AG04449 (cell line): Measurements from ENCODE around the gene ANO6.
"Not testable (repeated sequence)": the region's sequence is repeated elsewhere in the genome, so short reads cannot be mapped to it uniquely, and the experiment has no call there.

Experiments used
- CTCF ChIA-PET: fragments of 350-600 bp; formaldehyde crosslinking; extraction: SDS; loops from one replicate; lab custom pipeline; 2021; ENCODE audit warnings: antibody characterized with exemption; lab: Yijun Ruan, JAX
- POLR2A ChIA-PET: fragments of 400-600, 350-600 bp; formaldehyde crosslinking; extraction: SDS; loops from one replicate; lab custom pipeline; 2020; ENCODE audit warnings: antibody characterized with exemption, inconsistent platforms; lab: Yijun Ruan, JAX
- DNase-seq: peaks from one replicate; pipeline ENCODE4 v3.0.0-alpha.2; 2010; ENCODE audit warnings: low read depth, low spot score
- H3K4me3 ChIP-seq: 2 replicates; pipeline ENCODE4 v1.5.1; 2011; ENCODE audit warnings: low read depth, mild to moderate bottlenecking, control low read depth, low read length
- TF ChIP-seq, protein P1 (sequence below): IDR thresholded peaks from one replicate; pipeline ENCODE4 v1.5.1; 2011; ENCODE audit warnings: mild to moderate bottlenecking, moderate library complexity, low read length, control low read depth, inconsistent platforms; ENCODE audit not compliant: insufficient read depth; ENCODE audit errors: missing control alignments

ANO6 gene, protein sequence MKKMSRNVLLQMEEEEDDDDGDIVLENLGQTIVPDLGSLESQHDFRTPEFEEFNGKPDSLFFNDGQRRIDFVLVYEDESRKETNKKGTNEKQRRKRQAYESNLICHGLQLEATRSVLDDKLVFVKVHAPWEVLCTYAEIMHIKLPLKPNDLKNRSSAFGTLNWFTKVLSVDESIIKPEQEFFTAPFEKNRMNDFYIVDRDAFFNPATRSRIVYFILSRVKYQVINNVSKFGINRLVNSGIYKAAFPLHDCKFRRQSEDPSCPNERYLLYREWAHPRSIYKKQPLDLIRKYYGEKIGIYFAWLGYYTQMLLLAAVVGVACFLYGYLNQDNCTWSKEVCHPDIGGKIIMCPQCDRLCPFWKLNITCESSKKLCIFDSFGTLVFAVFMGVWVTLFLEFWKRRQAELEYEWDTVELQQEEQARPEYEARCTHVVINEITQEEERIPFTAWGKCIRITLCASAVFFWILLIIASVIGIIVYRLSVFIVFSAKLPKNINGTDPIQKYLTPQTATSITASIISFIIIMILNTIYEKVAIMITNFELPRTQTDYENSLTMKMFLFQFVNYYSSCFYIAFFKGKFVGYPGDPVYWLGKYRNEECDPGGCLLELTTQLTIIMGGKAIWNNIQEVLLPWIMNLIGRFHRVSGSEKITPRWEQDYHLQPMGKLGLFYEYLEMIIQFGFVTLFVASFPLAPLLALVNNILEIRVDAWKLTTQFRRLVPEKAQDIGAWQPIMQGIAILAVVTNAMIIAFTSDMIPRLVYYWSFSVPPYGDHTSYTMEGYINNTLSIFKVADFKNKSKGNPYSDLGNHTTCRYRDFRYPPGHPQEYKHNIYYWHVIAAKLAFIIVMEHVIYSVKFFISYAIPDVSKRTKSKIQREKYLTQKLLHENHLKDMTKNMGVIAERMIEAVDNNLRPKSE

DNA sequence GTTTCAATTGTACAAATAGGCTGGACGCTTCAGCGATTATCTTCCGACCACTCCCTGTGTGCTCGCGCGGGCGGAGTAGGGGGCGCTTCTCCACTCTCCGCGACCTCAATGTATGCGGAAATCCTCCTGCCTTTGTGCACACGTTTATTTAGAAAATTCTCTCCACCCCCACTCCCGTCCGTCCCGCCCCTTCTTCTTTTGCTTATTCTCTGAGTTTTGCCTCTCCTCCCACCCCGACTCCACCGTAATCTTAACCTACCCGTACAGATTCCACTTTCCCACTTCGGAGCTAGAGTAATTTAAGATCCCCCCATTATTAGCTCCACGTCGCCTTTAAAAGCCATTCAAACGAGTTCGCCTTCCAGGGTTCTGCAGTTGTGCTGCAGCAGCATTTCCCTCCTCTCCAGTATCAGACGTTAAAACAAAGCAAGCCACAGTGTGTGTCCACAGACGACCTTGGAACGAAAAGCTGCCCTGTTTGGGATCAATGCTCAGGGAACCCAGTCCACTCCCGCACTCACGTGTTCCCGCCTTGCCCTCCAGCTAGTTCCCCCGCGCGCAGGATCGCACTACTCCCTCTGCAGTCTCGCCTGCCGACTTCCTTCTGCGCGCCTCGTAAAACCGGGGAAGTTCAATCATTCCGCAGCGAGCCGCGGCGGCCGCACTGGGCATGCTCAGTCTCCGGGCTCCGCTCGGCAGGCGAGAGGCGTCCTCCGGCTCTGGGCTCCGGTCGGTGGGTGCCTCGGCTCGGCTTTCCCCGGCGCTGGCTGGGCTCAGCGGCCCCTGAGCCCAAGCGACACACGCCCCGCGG, at the start of gene ANO6:
Gene ANO6, plus strand, starts transcription at position 677 of the 811 bp plus-strand sequence. CDS start 227 bp downstream, outside the sequence.
- ChIA-PET POLR2A (interaction anchor here (0.7 to 1.6 kb wide), 7 partner anchors 9 to 513 kb away, joined by 3 to 7 read pairs (median 3); no protein-coding TSS in a partner anchor), CTCF (interaction anchor here (0.5 to 4.8 kb wide), 29 partner anchors 9 to 1392 kb away, joined by 3 to 38 read pairs (median 3); no protein-coding TSS in a partner anchor)
- TF ChIP-seq, protein P1, sequence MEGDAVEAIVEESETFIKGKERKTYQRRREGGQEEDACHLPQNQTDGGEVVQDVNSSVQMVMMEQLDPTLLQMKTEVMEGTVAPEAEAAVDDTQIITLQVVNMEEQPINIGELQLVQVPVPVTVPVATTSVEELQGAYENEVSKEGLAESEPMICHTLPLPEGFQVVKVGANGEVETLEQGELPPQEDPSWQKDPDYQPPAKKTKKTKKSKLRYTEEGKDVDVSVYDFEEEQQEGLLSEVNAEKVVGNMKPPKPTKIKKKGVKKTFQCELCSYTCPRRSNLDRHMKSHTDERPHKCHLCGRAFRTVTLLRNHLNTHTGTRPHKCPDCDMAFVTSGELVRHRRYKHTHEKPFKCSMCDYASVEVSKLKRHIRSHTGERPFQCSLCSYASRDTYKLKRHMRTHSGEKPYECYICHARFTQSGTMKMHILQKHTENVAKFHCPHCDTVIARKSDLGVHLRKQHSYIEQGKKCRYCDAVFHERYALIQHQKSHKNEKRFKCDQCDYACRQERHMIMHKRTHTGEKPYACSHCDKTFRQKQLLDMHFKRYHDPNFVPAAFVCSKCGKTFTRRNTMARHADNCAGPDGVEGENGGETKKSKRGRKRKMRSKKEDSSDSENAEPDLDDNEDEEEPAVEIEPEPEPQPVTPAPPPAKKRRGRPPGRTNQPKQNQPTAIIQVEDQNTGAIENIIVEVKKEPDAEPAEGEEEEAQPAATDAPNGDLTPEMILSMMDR = peak; percentile 61
- no peak for DNase-seq
- H3K4me3 ChIP-seq = peak within 1 kb of the TSS; percentile 85

DNA sequence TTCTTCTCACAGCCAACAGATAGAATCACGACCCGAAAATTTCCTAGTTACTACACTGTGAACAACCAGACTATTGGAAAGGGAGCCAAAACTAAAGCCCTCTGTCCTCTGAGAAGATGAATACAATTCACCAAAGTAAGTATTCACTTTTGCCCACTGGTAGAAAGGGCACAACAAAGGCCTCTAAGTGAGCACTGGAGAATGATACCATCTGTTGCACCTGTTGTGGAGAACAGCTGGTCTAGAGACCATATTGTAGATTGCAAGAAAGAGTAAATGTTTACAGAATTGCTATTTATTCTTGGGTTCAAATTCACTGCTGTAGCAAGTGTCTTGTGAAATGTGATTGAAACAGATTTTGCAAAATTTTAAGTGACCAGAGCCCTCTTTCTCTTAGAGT, 46.9 kb upstream of the ANO6 start:
- TF ChIP-seq, protein P1 = no peak
- H3K4me3 ChIP-seq = no peak overlapping the region
- DNase-seq = no peak
- POLR2A ChIA-PET = no interaction called here
- CTCF ChIA-PET = interaction anchor here (0.8 to 2.1 kb wide), 2 partner anchors 8 to 220 kb away, joined by 3 to 9 read pairs; no protein-coding TSS in a partner anchor

DNA sequence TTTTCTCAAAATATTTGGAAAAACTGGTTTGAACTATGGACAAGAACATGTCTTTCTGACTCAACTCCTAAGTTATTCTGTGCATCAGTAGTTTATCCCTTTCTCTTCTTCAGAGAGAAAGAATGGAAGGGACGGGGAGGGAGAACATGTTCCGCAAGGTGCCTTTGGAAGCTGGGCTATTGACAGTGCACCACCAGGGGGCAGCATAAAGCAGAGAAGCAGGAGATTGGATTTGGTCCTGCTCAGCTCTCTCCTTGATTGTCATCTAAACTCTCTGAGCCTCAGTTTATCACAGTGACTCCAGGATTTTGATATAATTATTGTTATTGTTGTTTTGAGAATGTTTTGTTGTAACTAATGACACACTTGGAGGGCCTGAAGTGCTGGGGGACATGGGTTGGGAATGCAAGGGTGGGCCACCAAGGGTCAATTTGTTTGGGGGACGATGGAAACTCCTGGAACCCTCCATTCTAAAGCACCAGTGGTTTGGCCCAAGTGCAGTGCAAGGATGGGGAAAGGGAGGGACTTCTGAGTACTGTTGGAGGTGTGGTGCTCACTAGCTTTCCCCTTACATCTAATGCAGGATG, 45.3 kb upstream of the ANO6 start:
- ChIA-PET POLR2A (no interaction called here), CTCF (interaction anchor here (0.7 to 4.9 kb wide), 27 partner anchors 8 to 557 kb away, joined by 3 to 50 read pairs (median 4); partner anchors contain the start of gene ANO6)
- TF ChIP-seq, protein P1 = peak; percentile 87
- peak; percentile 10 for DNase-seq
- H3K4me3 ChIP-seq = no peak overlapping the region

DNA sequence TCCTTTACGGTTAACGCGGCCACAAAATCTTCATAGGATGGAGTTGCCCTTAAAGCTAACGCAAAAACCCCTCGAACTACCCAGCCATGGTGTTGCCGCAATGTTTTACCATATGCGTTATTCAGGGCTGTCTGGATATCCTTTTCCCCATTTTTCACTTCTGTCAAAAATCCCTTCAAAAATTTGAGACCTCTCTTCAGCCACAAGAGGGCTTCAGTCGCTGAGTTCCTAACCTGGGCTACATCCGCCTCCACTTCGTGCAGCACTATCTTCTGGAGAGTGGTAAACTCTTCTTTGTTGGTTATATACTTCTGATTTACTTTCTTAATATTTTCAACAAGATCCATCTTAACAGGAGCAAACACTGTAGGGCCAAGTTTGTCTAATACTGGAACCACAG, 42.6 kb upstream of the ANO6 start:
- DNase-seq, H3K4me3 ChIP-seq, POLR2A ChIA-PET: not testable (repeated sequence)
- CTCF ChIA-PET = interaction anchor here (1.0 to 4.9 kb wide), 4 partner anchors 120 to 573 kb away, joined by 3 to 50 read pairs (median 4); no protein-coding TSS in a partner anchor

DNA sequence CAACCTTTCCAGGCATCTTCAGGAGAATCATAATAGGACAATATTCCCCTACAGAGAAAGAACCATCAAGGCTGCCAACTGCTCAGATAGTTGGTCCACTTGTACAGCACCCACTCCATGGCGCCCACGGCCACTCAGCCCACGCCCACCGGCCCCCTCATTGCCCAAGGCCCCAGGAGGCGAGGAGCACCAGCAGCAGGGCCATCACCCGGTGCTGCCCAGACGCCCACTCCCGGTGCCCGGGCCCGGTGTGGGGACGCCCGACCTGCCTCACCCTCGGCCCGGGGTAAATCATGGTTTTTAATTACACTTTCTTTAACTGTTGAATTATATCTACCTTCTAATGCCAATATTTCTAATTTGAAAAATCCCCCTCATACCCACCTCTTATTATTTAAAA, 41.3 kb upstream of the ANO6 start:
- no peak overlapping the region for H3K4me3 ChIP-seq
- CTCF ChIA-PET = interaction anchor here (4.9 kb wide), 1 partner anchor 215 kb away, joined by 50 read pairs; no protein-coding TSS in a partner anchor
- POLR2A ChIA-PET = no interaction called here
- no peak for DNase-seq
- TF ChIP-seq, protein P1 = no peak

DNA sequence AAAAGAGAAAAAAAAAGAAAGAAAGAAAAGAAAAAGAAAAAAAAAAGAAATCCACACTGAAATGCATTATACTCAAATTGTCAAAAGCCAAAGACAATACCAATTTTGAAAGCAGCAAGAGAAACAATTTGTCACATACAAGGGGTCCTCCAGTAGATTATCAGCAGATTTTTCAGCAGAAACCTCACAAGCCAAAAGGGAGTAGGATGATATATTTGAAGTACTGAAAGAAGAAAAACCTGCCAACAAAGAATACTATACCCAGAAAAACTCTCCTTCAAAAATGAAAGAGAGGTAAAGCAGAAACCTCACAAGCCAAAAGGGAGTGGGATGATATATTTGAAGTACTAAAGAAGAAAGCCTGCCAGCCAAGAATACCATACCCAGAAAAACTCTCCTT, 37.1 kb upstream of the ANO6 start:
- no peak overlapping the region for H3K4me3 ChIP-seq
- ChIA-PET POLR2A (no interaction called here), CTCF (interaction anchor here (1.3 to 6.6 kb wide), 2 partner anchors 8 to 210 kb away, joined by 4 to 26 read pairs; no protein-coding TSS in a partner anchor)
- TF ChIP-seq, protein P1 = no peak
- no peak for DNase-seq
